A549 (cell line): Measurements from ENCODE around the gene ADORA1. TPM values are rescaled to one million over a fixed set of nuclear protein-coding genes. Genes with fewer than 3 reads are reported as not detected.

Experiments used
- ATAC-seq, 2 experiments: fragments of 200-7000 bp in 1 of 2; fragments of >200 bp in 1 of 2; cut with Nextera tagmentation in 1 of 2; cut with Tn5 transposase in 1 of 2; 3 replicates each; pipeline versions ENCODE4 v1.8.0 to v1.9.1; 2018 to 2020; ENCODE audit warnings: mild to moderate bottlenecking in 1 of 2, moderate library complexity in 1 of 2
- CTCF ChIA-PET: fragments of 300-600 bp; sonication (Branson Sonifier 250); formaldehyde crosslinking; extraction: SDS; loops from one replicate; lab custom pipeline; 2021; ENCODE audit warnings: antibody characterized with exemption, inconsistent platforms; lab: Yijun Ruan, JAX
- POLR2A ChIA-PET: fragments of 350-600 bp; formaldehyde crosslinking; extraction: SDS; loops from one replicate; lab custom pipeline; 2021; ENCODE audit warnings: antibody characterized with exemption, inconsistent platforms; lab: Yijun Ruan, JAX
- DNase-seq, 2 experiments: peaks; one replicate each; pipeline versions ENCODE4 v3.0.0 to v3.0.0-alpha.2; 2011 to 2016; ENCODE audit warnings: low read depth in 1 of 2, low spot score in 1 of 2
- FAIRE-seq: peaks from 2 replicates; lab custom pipeline; 2011; peaks lifted over from hg19 to GRCh38; lab: Jason Lieb, UNC
- H3K27ac ChIP-seq, 2 experiments: fragments of >200 bp; sonication (Bioruptor Twin); formaldehyde crosslinking; 3 replicates each; pipeline ENCODE4 v1.5.1; 2016 to 2017
- H3K4me1 ChIP-seq: fragments of >200 bp; sonication (Bioruptor Twin); formaldehyde crosslinking; 3 replicates; pipeline ENCODE4 v1.6.1; 2016
- H3K4me2 ChIP-seq: fragments of >200 bp; sonication (Bioruptor Twin); formaldehyde crosslinking; 3 replicates; pipeline ENCODE4 v1.6.1; 2016
- H3K4me3 ChIP-seq: fragments of >200 bp; sonication (Bioruptor Twin); formaldehyde crosslinking; 3 replicates; pipeline ENCODE4 v1.5.1; 2016
- H3K9me3 ChIP-seq: fragments of >200 bp; sonication (Bioruptor Twin); formaldehyde crosslinking; 3 replicates; pipeline ENCODE4 v1.6.1; 2016
- ATOH8 ChIP-seq: fragments of 250-450 bp; sonication (Bioruptor Pico); IDR thresholded peaks from 2 replicates; pipeline ENCODE4 v1.5.0; 2020; ENCODE audit warnings: low read depth, mild to moderate bottlenecking, moderate library complexity
- BHLHE40 ChIP-seq: IDR thresholded peaks from 2 replicates; pipeline ENCODE4 v1.6.1; 2012; ENCODE audit warnings: low read depth, low read length, inconsistent platforms
- CEBPB ChIP-seq, 2 experiments: fragments of >200 bp in 1 of 2; sonication (Bioruptor Twin) in 1 of 2; formaldehyde crosslinking in 1 of 2; IDR thresholded peaks; 2 replicates each; pipeline ENCODE4 v1.6.1; 2012 to 2016
- CHD2 ChIP-seq: fragments of 150-350 bp; IDR thresholded peaks from 2 replicates; pipeline ENCODE4 v1.6.1; 2014; ENCODE audit warnings: low read length; ENCODE audit not compliant: partially characterized antibody
- CHD4 ChIP-seq: fragments of 200-600 bp; sonication (generic); IDR thresholded peaks from 2 replicates; pipeline ENCODE4 v1.6.1; 2016; ENCODE audit warnings: antibody characterized with exemption, mild to moderate bottlenecking, borderline replicate concordance
- ELK1 ChIP-seq: fragments of 150-350 bp; IDR thresholded peaks from 2 replicates; pipeline ENCODE4 v1.6.1; 2014; ENCODE audit warnings: low read depth, mild to moderate bottlenecking, low read length
- EP300 ChIP-seq, 2 experiments: fragments of >200 bp; sonication (Bioruptor Twin); formaldehyde crosslinking; IDR thresholded peaks; 2 replicates in 1 of 2; 3 replicates in 1 of 2; pipeline ENCODE4 v1.6.1; 2016 to 2017
- FOSB ChIP-seq: fragments of 250-450 bp; sonication (Bioruptor Pico); IDR thresholded peaks from 2 replicates; pipeline ENCODE4 v1.5.0; 2020; ENCODE audit warnings: mild to moderate bottlenecking, moderate library complexity
- FOXS1 ChIP-seq: fragments of 250-450 bp; sonication (Bioruptor Pico); IDR thresholded peaks from 2 replicates; pipeline ENCODE4 v1.5.0; 2020; ENCODE audit warnings: mild to moderate bottlenecking, moderate library complexity
- GATA3 ChIP-seq: IDR thresholded peaks from 2 replicates; pipeline ENCODE4 v1.6.1; 2012; ENCODE audit warnings: borderline replicate concordance
- HEYL ChIP-seq: fragments of 250-450 bp; sonication (Bioruptor Pico); IDR thresholded peaks from 2 replicates; pipeline ENCODE4 v1.8.0; 2021; ENCODE audit warnings: mild to moderate bottlenecking, moderate library complexity
- JUNB ChIP-seq: fragments of >200 bp; sonication (Bioruptor Twin); formaldehyde crosslinking; IDR thresholded peaks from 2 replicates; pipeline ENCODE4 v1.6.1; 2016
- MAZ ChIP-seq: fragments of 150-350 bp; IDR thresholded peaks from 2 replicates; pipeline ENCODE4 v1.6.1; 2014; ENCODE audit warnings: antibody characterized with exemption, low read depth, low read length, borderline replicate concordance
- NPAS2 ChIP-seq: fragments of 250-450 bp; sonication (Bioruptor Pico); IDR thresholded peaks from 2 replicates; pipeline ENCODE4 v1.8.0; 2022; ENCODE audit warnings: mild to moderate bottlenecking, moderate library complexity, borderline replicate concordance
- PBX3 ChIP-seq: IDR thresholded peaks from 2 replicates; pipeline ENCODE4 v1.6.1; 2012
- POLR2AphosphoS2 ChIP-seq: conservative IDR thresholded peaks from 2 replicates; pipeline ENCODE4 v1.6.1; 2012; ENCODE audit warnings: low read length, improper control_type of control experiment, inconsistent platforms
- RARB ChIP-seq: fragments of 250-450 bp; sonication (Bioruptor Pico); IDR thresholded peaks from 2 replicates; pipeline ENCODE4 v1.8.0; 2021; ENCODE audit warnings: mild to moderate bottlenecking, moderate library complexity
- REST ChIP-seq: fragments of 200-600 bp; sonication (generic); IDR thresholded peaks from 2 replicates; pipeline ENCODE4 v1.6.1; 2016; ENCODE audit warnings: antibody characterized with exemption, mild to moderate bottlenecking, moderate library complexity
- RFX5 ChIP-seq: fragments of 450-650 bp; IDR thresholded peaks from 2 replicates; pipeline ENCODE4 v1.7.1; 2014; ENCODE audit warnings: antibody characterized with exemption, mild to moderate bottlenecking, moderate library complexity
- RNF2 ChIP-seq: fragments of 200-600 bp; sonication (generic); IDR thresholded peaks from 2 replicates; pipeline ENCODE4 v1.6.1; 2016; ENCODE audit warnings: low read depth, mild to moderate bottlenecking, antibody characterized with exemption, moderate library complexity, borderline replicate concordance
- SREBF2 ChIP-seq: fragments of 450-650 bp; IDR thresholded peaks from 2 replicates; pipeline ENCODE4 v1.6.1; 2014; ENCODE audit warnings: mild to moderate bottlenecking, moderate library complexity
- TFCP2L1 ChIP-seq: fragments of 250-450 bp; sonication (Bioruptor Pico); IDR thresholded peaks from 2 replicates; pipeline ENCODE4 v1.5.0; 2021; ENCODE audit warnings: mild to moderate bottlenecking
- TP53 ChIP-seq: fragments of 250-450 bp; sonication (Bioruptor Pico); IDR thresholded peaks from 2 replicates; pipeline ENCODE4 v1.5.0; 2021; ENCODE audit warnings: mild to moderate bottlenecking, moderate library complexity
- WGBS: methylation state at CpG from one replicate; pipeline ENCODE4 v1.1.6; 2017; ENCODE audit errors: missing lambda C conversion rate; 5-methylcytosine and 5-hydroxymethylcytosine counted together
- polyA plus RNA-seq, 4 experiments: library from polyadenylated mRNA; depleted of rRNA in 3 of 4; stranded (reverse); fragments of >200 nt; fragmentation: RNase III in 1 of 4; extraction: RNeasy Plus Mini Kit Qiagen cat#74134 plus additional on column Dnase treatment in 1 of 4; gene quantifications; 2 replicates in 3 of 4; 3 replicates in 1 of 4; pipeline ENCODE4 v1.2.3, GENCODE V29; 2011 to 2017
- TF ChIP-seq, protein P1 (sequence below): fragments of >200 bp; sonication (Bioruptor Twin); formaldehyde crosslinking; IDR thresholded peaks from 3 replicates; pipeline ENCODE4 v1.6.1; 2016

ADORA1 gene
- polyA plus RNA-seq, 2 of the 4 experiments (the other 2 are of a cell fraction): 0.48 to 2.4 TPM

GRCh38 chr1:203179667-203180005 is 52.1 kb downstream of the ADORA1 start:
- ChIA-PET POLR2A (no interaction called here), CTCF (interaction anchor here (1.5 to 13.2 kb wide), 5 partner anchors 17 to 140 kb away, joined by 3 to 188 read pairs (median 11); no protein-coding TSS in a partner anchor)

GRCh38 chr1:203180611-203181330 is 53.2 kb downstream of the ADORA1 start:
- Histone ChIP-seq H3K9me3 (no peaks in the 10 kb centered on the region), H3K4me1 (peaks cover 27% of the 10 kb centered on the region), H3K4me3 (no peak overlapping the region), H3K27ac (no peak overlapping the region), H3K4me2 (no peak overlapping the region)
- FAIRE-seq (no peak), DNase-seq (no peak), ATAC-seq (no peak)
- ChIA-PET POLR2A (no interaction called here), CTCF (interaction anchor here (1.3 to 13.2 kb wide), 6 partner anchors 8 to 141 kb away, joined by 3 to 188 read pairs (median 4); no protein-coding TSS in a partner anchor)
- no peak for TF ChIP-seq CEBPB (IDR thresholded peaks at IDR 0.05)
- no peak for TF ChIP-seq RFX5
- no peak for TF ChIP-seq REST
- TF ChIP-seq, protein P1, sequence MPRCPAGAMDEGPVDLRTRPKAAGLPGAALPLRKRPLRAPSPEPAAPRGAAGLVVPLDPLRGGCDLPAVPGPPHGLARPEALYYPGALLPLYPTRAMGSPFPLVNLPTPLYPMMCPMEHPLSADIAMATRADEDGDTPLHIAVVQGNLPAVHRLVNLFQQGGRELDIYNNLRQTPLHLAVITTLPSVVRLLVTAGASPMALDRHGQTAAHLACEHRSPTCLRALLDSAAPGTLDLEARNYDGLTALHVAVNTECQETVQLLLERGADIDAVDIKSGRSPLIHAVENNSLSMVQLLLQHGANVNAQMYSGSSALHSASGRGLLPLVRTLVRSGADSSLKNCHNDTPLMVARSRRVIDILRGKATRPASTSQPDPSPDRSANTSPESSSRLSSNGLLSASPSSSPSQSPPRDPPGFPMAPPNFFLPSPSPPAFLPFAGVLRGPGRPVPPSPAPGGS: no peak
- no peak for TF ChIP-seq POLR2AphosphoS2
- no peak for TF ChIP-seq ATOH8 (CRISPR knock-in tag)
- no peak for TF ChIP-seq RNF2
- no peak for TF ChIP-seq JUNB
- no peak for TF ChIP-seq HEYL
- TF ChIP-seq MAZ: no peak
- TF ChIP-seq PBX3: no peak
- TF ChIP-seq BHLHE40: no peak
- TF ChIP-seq TP53 (CRISPR knock-in tag): no peak
- no peak for TF ChIP-seq RARB
- TF ChIP-seq CHD4: no peak
- TF ChIP-seq CHD2: no peak
- no peak for TF ChIP-seq ELK1
- no peak for TF ChIP-seq FOXS1 (CRISPR knock-in tag)
- no peak for TF ChIP-seq TFCP2L1 (CRISPR knock-in tag)
- 74% methylated on average over 10 of the region's 11 CpGs for WGBS

More at GRCh38 chr1:203179667-203180005, 52.1 kb downstream of the ADORA1 start:
- peak overlapping the region in 1 of 2 experiments; percentile 81; a peak in 3 of 6 replicates for H3K27ac ChIP-seq
- H3K4me1 ChIP-seq: peaks cover 30% of the 10 kb centered on the region
- TF ChIP-seq NPAS2 (CRISPR knock-in tag) (no peak), FOSB (CRISPR knock-in tag) (no peak), EP300 (IDR thresholded peaks at IDR 0.05) (no peak), GATA3 (no peak), POLR2AphosphoS2 (no peak), TFCP2L1 (CRISPR knock-in tag) (no peak), SREBF2 (no peak)
- TF ChIP-seq, protein P1: no peak
- H3K4me3 ChIP-seq: no peak overlapping the region
- no peaks in the 10 kb centered on the region for H3K9me3 ChIP-seq
- FAIRE-seq: no peak
- no peak for DNase-seq
- WGBS: 84% methylated on average over 10 of the region's 10 CpGs
- no peak for ATAC-seq
- H3K4me2 ChIP-seq: no peak overlapping the region
